ENCODE results near the gene PDCD7. TPM values are rescaled to one million over a fixed set of nuclear protein-coding genes. Genes with fewer than 3 reads are reported as not detected.
A peak's percentile ranks its signal among the peaks of the same experiment; 100 is the strongest.
"Not testable (repeated sequence)": the region's sequence is repeated elsewhere in the genome, so short reads cannot be mapped to it uniquely, and the experiment has no call there.

The PDCD7 gene
- polyA plus RNA-seq, 4 donors: 31.1 to 37.7 (median 34.4) TPM

- DNase-seq (ENCODE audit: low read depth in 4 of 4, low spot score in 2 of 4): not testable (repeated sequence)
Observed at GRCh38 chr15:65093793-65094170, 39.8 kb downstream of the PDCD7 start.

DNA sequence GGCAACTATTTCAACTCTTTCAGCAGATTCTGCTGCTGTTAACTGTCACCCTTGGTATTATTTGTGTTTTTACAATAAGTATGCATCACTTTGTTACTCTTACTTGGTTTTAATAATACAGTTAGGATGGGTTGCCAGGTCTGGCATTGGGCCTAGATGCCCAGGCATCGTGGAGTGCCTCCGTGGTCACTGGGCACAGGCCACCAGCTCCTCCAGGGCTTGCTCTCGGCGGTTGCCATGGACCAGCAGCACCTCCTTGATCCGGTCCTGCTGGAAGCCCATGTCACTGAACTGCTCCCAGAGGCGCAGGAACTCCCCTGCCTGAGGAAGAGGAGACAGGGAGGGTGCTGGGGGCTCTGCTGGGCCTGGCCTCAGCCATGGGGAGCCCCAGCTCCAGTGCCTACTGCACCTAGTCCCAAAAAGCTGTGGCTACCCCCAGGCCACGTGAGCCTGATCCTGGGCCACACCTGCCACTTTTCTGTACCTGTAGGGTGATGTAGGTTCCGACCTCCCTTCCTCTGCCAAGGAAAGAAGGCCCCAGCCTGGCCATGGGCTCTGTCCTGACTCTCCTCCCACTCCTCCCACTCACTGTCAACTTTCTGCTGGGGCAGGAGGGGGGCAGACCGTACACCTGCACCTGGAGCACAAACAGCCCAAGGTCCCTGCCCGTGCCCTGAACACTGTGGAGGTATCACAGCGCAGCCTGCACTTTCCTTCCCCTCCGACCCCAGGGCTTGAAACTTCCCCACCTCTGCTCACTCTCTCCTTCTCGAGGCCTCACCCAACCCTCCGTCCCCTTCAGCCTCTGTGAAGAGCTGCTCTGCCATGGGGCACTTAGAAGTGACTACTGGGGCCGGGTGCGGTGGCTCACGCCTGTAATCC is 40.5 kb downstream of the PDCD7 start:
- DNase-seq (ENCODE audit: low read depth in 4 of 4, low spot score in 2 of 4): no peak

- no peak for DNase-seq (ENCODE audit: low read depth in 4 of 4, low spot score in 2 of 4)
Observed at GRCh38 chr15:65091946-65092770, 41.5 kb downstream of the PDCD7 start.

DNA sequence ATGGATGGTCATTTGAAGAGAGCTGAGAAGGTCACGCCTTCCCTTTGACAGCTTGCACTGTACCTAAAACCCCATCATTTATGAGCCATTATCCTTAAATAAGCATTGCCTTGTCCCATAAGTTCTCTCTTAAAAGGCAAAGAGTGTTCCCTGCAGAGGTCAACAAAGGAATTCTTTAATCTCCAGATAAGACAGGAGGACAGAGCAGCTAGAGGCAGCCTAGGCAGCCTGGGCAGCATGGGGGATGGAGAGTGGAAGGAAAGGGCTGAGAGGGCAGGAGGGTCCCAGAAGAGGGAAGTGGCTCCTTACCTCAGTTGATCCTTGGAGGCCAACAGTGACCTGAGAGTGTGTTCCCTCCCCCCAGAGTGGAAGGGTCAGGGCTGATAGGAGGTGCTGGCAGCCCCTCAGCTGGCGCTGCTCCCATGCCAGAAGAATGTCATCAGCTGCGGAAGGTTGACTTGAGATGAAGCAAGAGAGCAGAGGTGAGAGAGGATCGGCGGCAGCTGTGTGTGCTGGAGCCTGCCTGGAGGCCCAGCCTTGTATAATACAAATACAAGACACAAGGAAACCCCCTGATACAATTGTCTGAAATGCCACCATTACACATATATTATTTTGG is 44.3 kb downstream of the PDCD7 start:
- no peak for DNase-seq (ENCODE audit: low read depth in 4 of 4, low spot score in 2 of 4)

DNA sequence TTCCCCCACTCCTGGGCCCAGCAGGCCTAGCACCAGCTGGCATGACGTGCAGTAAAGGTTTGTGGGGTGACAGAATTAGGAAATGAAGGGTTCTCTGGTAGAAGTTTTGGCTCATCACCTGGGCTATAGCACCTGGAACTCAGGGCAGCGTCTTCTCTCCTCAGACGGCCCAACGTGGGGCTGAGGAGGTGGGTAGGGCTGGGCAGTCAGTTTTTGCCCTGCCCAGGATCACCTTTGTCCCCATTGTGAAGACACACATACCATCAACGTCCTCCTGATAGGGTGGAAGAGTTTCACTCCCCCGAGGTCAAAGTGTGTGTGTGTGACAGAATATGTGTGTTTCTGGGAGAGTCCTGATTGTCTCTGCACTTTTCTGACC is 45.0 kb downstream of the PDCD7 start:
- DNase-seq (ENCODE audit: low read depth in 4 of 4, low spot score in 2 of 4): no peak

DNA sequence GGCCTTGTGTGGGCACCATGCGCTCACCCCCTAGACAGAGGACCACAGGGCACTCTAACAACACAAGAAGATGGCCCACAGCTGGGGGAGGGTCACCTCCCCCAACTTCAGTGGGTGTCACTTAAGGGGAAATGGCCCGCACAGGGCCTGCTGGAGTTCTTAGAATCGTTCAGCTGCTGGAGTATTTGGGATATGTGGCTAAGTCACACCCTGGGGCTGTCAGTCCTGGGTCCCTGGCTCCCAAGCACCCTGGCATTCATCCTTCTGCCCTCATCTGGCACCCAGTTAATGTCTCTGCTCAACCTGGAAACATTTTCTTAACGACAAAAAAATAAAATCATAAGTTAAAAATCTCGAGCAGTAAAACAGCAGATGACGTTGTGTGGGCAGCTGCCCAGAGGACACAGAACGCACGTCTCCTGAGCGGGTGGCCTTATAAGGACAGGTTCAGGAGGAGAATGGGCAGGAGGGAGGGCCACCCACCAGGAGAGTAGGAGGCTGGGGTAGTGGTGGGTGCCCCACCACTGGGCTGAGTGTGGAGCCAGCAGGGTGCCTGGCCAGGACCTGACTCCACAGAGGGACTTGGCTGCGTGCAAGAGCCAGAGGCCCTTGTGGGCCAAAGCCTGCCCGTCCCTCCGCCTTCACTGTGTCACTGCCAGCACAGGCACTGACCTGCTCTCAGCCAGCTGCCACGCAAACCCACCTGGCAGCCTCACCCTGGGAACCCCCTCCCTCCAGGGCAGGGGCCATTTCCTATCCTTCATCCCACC is 45.5 kb downstream of the PDCD7 start:
- no peak for DNase-seq (ENCODE audit: low read depth in 4 of 4, low spot score in 2 of 4)

DNA sequence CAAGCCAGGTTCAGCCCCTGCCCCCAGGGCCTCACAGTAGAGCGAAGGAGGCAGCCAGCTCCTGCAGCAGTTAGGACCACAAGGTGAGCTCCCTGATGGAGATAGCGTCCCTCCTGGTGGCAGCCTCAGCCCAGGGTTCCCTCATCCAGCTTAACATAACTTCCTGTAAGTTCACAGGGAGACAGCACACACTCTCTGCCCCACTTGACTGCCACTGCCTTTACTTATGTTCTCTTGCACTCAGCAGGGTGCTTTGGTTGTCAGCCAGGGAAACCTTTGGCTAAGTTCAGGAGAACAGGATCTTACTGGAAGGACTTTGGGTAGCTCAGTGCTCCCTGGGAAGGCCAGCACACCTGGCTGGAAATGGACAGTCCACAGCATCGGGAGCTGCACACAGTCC is 46.2 kb downstream of the PDCD7 start:
- DNase-seq (ENCODE audit: low read depth in 4 of 4, low spot score in 2 of 4): no peak

DNA sequence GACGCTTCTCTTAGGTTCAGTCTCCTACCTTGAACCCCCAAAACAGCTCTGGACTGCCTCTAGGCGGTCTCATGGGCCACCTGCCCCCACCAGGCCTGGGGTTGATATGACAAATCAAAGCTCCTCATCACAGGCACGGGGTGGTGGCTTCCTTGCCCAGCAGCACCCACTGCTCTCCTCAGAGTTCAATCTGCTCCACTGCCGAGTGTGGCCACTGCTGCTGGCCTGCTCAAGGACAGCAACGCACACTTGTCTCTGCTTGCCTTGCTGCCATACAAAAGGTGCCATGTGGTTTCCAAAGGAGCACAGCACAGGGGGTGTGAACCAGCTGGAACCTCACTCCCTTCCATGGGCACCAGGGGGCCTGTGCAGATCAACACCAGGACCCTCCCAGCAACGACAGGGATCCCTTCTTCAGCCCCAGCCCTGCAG is 46.9 kb downstream of the PDCD7 start:
- DNase-seq (ENCODE audit: low read depth in 4 of 4, low spot score in 2 of 4): no peak

DNA sequence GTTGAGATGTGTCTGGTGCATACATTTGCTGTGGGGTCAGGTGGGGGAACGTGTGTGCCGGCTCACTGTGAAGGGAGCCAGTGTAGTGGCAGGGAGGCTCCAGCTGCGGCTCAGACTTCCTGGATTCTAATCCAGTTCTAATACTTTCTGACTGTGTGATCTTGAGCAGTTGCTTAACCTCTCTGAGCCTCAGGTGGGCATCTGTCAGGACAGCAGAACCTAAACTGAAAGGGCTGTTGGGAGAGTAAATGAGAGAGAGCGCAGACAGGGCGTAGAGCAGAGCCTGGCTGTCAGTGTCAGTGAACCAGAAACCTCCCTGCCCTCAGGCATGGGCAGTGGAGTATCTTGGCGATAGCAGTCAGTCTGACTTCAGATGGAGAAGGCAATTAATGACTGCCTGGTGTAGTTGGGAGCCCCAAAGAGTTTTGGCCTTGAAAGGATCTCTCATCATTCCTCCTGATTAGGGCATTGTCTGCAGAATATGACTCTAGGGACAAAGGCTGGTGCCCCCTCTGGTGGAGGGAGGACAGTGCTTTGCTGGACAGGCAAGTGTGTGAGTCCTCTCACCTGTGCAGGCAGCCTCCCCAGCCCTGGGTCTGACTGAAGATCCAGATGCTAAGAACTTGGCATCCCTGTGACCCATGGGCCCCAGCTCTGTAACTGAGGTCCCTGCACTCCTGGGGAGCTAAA is 47.5 kb downstream of the PDCD7 start:
- no peak for DNase-seq (ENCODE audit: low read depth in 4 of 4, low spot score in 2 of 4)

GRCh38 chr15:65085207-65085753 is 48.3 kb downstream of the PDCD7 start:
- DNase-seq (ENCODE audit: low read depth in 4 of 4, low spot score in 2 of 4): no peak

GRCh38 chr15:65084500-65085206 is 49.0 kb downstream of the PDCD7 start:
- no peak for DNase-seq (ENCODE audit: low read depth in 4 of 4, low spot score in 2 of 4)

DNA sequence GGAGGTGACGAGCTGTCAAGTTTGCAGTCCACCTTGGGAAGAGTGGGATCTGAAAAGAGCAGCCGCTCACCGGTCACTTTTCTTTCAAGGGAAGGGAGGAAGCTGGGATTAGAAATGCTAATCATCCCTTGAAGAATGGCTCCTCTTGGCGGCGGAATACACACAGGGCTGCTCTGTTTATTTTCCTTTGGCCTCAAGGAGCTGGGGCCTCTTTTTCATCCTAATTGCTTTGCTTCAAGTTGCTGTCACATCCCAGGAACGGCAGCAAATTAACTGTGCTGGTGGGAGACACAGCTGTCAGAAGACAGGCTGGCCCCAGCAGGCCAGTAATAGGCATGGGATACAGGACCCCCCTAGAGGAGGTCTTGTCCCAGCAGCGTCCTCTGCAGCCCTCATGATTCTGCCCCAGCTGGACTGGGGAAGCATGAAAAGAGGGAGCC is 50.3 kb downstream of the PDCD7 start:
- peak in 3 of 4 donors; percentile 47 to 69 (median 58) for DNase-seq (ENCODE audit: low read depth in 4 of 4, low spot score in 2 of 4)

GRCh38 chr15:65082303-65082953 is 51.2 kb downstream of the PDCD7 start:
- peak in 1 of 4 donors; percentile 29 for DNase-seq (ENCODE audit: low read depth in 4 of 4, low spot score in 2 of 4)

DNA sequence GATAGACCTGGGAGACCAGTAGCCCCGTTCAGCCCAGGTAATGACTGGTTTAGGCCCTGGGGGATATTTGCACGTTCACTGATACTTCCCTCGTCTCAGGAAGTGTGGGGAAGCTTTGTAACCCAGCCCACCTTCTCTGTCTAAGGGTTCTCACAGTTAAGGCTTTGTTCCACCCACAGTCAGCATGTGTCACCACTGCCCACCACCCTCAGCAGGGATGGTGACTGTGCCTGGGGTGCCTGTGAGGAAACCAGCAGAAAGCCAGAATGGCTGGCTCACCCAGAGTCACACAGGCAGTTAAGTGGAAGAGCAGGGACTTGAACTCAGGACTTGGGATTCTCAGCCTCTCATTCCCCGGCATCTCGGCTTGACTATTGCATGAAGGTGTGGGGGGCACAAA is 51.9 kb downstream of the PDCD7 start:
- DNase-seq (ENCODE audit: low read depth in 4 of 4, low spot score in 2 of 4): no peak

- DNase-seq (ENCODE audit: low read depth in 4 of 4, low spot score in 2 of 4): no peak
Observed at GRCh38 chr15:65081270-65081669, 52.3 kb downstream of the PDCD7 start.

DNA sequence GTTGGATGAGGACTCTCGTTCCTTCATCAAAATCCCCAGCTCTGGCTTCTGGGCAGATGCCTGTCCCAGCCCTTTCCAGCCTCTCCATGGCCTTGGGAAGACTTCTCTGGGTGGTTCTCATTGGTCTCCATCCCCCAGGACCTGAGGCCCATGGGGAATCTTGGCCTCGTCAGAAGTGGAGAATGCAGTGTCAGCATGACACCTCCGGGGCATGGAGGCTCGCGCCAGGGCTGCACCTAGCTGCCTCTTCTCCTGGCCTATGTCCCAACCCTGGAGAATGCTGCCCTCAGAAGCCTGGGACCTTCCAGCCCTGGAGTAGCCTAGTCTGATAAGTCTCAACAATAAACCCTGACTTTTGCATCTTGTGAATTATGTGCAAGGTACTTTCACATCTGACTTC is 54.0 kb downstream of the PDCD7 start:
- no peak for DNase-seq (ENCODE audit: low read depth in 4 of 4, low spot score in 2 of 4)

- DNase-seq (ENCODE audit: low read depth in 4 of 4, low spot score in 2 of 4): no peak
Observed at GRCh38 chr15:65077981-65078352, 55.6 kb downstream of the PDCD7 start.

- DNase-seq (ENCODE audit: low read depth in 4 of 4, low spot score in 2 of 4): no peak
Observed at GRCh38 chr15:65077291-65077980, 56.2 kb downstream of the PDCD7 start.
